LoVo (cell line): ENCODE data around the gene SPATS1.
A peak's percentile ranks its signal among the peaks of the same experiment; 100 is the strongest.

Source experiments
- DNase-seq: peaks from one replicate; pipeline ENCODE4 v3.0.0-alpha.2; 2016; ENCODE audit warnings: low spot score

Gene SPATS1

GRCh38 chr6:44387346-44388134 lies 45.1 kb downstream of the SPATS1 start, which contains the start of gene CDC5L:
CDC5L (plus strand) TSS chr6:44387706; CDS start chr6:44387824, 118 bp downstream.
- DNase-seq = peak; percentile 99

DNA sequence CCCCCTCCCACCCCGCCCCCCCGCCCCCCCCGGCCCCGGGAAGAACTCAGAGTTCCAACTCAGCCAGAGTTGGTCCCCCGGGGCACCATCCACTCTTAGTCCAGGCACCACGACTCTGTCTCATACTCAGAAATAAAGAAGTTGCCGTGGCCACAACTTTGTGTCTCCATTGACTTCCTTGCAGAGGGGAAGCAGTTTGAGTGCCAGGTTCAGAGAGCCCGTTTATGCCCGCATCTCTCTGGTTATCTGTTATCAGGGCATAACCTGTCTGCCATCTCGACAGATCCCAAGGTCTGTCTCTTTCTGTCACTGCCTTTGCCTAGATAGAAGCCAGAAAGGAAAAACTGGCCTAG lies 45.7 kb downstream of the SPATS1 start:
- no peak for DNase-seq

DNA sequence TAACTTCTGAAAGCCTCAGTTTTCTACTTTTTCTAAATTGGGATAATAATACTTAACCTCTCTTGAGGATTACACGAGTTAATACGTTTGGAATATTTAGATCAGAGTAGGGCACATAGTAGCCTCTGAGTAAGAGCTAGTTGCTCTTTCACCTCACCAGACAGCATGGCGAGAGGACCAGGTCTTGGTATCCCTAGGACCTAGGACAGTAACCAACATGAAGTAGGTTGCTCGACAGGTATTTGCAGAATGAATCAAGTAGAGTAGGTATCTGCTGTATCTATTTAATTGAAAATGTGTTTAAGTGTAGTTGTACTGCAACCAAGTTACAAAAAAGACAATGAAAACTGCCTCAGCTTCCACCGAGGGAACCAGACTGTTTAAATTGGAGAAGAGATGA lies 46.4 kb downstream of the SPATS1 start:
- DNase-seq = no peak

DNA sequence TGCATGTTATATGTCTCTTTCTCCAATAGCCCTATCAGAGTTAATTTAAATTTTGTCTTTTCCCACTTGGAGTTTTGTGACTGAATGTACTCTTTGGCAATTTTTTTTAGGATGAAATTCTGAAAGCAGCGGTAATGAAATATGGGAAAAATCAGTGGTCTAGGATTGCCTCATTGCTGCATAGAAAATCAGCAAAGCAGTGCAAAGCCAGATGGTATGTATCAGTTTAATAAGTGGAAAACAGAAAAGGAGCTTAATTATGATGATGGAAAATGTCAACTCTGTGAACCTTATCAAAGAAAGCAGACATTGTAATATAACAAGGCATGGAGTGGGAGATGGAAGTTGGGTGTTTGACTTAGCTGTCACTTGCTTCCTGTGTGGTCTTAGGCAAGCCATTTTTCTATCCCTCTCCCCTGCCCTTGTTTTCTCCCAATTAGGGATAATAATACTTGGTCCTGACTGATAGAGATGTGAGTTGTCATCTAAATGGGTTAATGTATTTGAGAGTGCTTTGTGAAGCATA lies 47.8 kb downstream of the SPATS1 start:
- DNase-seq = no peak
